Stimulated activated CD4-positive, alpha-beta T cell treated with anti-CD3 and anti-CD28 coated beads, Interleukin-15, amount 100 ng/mL, for 48 hours (primary cell): ENCODE results near the gene TMEM223.
"Not testable (repeated sequence)": the region's sequence is repeated elsewhere in the genome, so short reads cannot be mapped to it uniquely, and the experiment has no call there.

Experiments
- DNase-seq, 2 donors: peaks; one replicate each; pipeline ENCODE4 v3.0.0-alpha.2; 2020; ENCODE audit warnings: low read depth in 2 of 2

Gene TMEM223

DNA sequence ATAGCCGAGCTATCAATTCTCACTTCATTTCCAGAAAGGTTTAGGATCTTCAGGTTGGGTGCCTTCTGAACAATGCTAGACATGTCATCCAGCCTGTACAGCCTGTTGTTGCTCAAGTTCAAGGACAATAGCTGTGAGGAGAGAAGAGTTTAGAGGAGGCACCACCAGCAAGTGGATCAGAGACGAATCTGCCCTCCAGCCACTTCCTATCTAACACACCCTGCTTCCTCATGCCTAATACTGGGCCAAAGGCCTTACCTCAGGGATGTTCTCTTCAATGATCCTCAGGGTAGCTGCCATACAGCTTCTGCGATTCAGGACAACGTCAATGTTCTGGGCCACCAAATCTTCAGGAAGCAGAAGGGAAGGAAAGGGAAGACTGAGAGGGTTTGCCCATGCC is 9.3 kb upstream of the TMEM223 start:
- no peak for DNase-seq

DNA sequence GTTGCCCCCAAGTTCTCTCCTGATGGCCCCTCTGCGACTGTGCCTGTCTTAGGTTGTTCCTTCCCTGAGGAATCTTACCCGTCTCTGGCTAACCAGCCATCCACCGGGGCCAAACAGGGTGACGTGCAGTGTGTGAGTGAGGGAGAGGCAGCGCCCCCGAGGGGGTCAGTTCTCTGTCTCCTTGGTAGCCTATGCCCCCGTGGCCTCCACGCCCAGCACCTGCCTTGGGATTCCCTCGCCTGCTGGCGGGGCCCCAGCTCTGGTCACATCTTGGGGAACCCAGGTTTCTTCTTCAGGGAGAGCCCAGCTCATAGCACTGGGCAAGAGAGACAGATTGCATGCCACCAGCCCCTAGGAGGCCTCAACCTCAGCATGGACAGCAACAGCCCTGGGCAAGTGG is 7.7 kb upstream of the TMEM223 start:
- DNase-seq, result no peak

DNA sequence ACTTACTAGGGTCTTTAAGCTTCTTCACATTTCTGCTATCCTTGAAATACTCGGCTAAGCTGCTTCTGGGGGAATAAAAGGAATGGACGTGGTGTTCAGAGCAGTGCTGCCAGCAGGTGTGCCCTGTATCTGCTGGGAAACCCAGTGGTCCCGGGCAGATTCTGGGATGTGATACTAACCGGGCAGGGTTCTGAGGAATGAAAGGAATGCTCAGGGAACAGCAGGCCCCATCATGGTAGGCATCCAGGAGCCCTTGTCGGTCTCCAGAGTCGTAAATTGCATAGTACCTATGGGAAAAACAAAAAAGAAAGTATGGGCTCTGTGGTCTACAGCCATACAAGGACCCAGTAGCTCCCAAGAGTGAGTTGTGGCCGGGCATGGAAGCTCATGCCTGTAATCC is 4.5 kb upstream of the TMEM223 start:
- no peak for DNase-seq

DNA sequence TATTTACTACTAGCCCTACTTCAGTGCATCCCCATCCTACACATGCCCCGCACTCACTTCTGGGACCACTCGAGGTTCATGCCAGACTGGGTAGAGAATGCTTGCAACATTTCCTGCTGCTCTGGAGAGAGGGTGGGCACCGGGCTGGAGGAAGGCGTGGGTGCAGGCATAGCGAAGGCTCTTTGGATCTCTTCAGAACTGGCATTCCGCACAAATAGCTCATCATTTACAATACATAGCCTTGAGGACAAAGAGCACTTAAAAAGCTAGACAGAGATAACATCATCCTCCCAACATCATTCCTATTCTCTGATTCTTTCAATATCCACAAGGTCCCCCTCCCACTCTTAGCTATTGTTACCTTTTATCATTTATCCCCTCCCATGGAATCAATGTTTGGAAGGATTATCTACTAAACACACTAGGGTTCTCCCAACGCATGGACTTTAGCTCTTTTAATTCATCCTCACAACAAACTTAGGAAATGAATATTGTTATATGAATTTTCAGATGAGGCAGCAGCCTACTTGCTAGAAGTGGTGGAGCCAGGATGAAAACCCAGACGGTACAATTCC is 2.5 kb upstream of the TMEM223 start:
- DNase-seq, result no peak

DNA sequence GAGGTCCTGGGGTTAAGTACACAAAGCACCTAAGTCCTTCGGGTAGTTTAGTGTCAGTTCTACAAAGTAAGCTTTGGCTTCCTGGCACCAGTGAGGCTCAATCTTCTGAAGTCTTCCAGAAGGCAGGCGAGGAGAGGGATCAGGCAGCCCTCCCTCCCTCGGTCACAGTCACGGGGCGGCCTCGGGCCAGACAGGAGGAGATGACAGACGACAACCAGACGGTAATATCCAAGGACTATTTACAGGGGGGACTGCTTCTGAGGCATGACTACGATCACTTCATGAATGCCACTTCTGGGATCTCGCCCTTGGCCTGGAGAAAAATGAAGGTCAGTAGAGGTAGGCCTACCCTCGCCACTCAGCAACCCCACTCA is 383 bp upstream of the TMEM223 start:
- no peak for DNase-seq

DNA sequence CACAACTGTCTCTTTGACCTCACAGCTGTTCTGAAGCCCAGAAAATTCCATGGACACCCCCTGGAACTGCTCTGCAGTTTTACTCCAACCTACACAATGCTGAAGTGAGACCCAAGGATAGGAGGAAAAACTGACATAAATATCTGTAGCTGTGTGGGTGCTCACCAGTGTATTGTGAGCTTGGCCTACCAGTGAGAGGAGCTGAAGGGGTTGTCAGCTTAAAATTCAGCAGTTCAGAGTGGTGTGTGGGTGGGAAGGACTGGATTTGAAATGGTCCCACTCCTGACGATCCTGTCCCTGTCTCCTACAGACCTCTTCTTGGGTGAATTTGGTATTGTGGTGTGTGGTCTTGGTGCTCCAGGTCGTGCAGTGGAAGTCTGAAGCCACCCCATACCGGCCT is 2.2 kb downstream of the TMEM223 start:
- no peak for DNase-seq

DNA sequence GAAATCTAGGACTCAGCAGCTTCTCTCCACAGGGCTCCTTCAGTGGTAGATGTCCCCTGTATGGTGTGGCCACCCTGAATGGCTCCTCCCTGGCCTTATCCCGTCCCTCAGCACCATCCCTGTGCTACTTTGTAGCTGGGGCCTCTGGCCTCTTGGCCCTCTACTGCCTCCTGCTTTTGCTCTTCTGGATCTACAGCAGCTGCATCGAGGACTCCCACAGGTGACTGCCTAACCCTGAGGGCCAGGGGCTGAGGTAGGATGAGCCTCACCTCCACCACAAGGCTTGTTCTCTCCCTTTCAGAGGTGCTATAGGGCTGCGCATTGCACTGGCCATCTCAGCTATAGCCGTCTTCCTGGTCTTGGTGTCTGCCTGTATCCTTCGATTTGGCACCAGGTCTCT is 2.8 kb downstream of the TMEM223 start:
- DNase-seq, result no peak

DNA sequence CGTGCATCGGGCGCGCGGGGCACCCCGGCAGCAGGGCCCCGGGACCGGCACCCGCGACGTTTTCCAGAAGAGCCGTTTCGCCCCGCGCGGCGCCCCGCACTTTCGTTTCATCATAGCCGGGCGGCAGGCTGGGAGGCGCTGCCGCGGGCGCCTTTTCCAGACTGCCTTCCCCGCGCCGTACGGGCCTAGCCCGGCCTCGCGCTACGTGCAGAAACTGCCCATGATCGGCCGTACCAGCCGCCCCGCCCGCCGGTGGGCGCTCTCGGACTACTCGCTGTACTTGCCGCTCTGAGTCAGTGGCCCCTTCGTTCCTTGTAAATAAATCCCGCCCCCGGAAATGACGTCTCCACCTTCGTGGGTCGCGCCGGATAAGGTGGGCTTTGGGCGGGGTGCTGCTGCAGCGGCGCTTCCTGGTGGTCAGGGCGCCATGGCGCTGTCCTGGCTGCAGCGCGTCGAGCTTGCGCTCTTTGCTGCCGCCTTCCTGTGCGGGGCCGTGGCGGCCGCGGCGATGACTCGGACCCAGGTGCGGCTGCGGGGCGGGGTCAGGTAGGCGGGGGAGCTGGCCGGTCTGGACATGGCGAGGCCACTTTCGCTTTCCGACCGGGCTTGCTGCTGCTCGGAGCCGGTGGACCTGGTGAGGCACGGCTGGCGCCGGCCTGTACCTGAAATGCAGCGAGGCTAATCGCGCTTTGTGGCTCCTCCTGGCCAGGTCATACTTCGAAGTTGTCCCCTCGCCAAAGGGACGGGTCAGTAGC is 4.6 kb downstream of the TMEM223 start, which contains the start of gene TMEM179B:
TMEM179B (plus strand) TSS at position 398 of the 755 bp plus-strand sequence; CDS start at position 428, 30 bp downstream.
- peak; percentile 98 for DNase-seq

DNA sequence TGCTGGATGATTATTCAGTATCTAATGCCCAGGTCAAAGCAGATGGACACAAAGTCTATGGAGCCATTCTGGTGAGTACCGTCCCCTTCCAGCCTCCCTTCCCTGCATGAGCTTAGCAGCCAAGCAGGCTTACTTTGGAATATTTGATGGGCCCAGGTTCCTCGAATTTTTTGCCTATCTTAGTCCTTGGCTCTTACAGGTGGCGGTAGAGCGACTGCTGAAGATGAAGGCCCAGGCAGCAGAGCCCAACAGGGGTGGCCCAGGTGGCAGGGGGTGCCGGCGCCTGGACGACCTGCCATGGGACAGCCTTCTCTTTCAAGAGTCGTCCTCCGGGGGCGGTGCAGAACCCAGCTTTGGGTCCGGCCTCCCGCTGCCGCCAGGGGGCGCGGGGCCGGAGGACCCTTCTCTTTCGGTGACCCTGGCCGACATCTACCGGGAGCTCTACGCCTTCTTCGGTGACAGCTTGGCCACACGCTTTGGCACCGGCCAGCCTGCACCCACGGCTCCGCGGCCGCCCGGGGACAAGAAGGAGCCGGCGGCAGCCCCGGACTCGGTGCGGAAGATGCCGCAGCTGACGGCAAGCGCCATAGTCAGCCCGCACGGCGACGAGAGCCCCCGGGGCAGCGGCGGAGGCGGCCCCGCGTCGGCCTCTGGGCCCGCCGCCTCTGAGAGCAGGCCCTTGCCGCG is 5.3 kb downstream of the TMEM223 start:
- peak; percentile 72 to 81 for DNase-seq

DNA sequence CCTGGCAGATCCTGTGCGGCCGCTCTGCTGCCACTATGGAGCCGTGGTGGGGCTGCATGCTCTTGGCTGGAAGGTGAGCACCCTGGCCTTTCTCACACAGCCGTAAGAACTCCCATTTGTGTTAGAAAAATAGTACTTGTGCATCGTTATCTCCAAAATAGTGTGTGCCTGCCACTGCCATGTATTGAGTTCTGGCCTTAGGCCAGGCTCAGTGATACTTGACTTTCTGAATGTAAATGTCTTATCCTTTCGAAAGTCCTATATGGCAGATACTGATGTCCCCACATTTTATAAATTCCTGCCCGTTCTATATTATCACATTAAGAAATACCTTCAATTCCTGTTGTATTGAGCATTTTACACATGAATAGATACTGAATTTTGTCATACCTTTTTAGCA is 9.1 kb downstream of the TMEM223 start:
- no peak for DNase-seq

DNA sequence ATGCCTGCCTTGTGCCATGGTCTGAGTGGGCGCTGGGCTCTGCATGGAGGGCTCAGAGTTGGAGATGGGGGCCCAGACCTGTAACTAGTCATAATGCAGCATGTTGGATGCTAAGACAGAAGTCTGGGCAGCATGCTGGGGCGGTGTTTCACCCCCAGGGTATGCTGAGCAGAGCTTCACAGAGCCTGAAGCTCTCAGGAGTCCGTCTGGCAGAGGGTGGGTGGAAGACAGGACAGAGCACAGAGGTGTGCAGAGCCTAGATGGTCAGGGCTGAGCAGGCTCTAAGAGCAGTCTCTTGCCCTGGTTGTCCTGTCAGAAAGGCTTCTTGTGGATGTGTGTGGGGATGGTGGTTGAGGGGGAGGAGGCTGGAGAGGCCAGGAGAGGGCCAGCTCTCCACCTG is 13.4 kb downstream of the TMEM223 start:
- DNase-seq, result no peak

DNA sequence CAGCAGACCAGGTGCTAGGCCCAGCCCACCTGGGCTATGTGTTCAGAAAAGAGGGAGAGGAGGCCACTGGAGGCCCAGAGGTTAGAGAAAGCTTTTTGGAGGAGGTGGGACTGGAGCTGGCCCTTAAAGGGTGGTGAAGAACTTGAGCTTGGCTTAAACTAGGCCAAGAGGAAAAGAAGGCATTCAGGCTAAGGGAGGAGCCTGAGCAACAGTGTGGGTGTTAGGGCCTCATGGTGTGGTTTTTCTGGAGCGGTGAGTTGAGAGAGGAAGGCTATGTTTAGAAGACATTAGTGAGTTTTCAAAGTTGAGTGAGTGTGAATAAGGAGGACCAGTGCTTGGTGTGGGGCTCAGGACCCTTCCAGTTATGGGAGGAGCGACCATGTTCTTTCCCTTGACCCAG is 14.4 kb downstream of the TMEM223 start:
- DNase-seq, result no peak

DNA sequence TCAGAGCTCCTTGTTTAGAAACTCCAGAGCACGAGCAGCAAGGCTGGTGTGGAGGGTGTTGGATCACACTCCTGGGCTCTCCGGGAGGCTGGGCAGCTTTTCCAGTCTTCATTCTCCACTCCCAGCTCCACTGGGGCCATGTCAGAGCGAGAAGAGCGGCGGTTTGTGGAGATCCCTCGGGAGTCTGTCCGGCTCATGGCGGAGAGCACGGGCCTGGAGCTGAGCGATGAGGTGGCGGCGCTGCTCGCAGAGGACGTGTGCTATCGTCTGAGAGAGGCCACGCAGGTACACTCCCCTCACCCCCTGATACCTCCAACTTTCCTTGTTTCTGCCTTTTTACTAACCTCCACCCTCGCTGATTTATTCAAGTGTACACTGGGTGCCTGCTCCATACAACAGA is 16.2 kb downstream of the TMEM223 start:
- no peak for DNase-seq

DNA sequence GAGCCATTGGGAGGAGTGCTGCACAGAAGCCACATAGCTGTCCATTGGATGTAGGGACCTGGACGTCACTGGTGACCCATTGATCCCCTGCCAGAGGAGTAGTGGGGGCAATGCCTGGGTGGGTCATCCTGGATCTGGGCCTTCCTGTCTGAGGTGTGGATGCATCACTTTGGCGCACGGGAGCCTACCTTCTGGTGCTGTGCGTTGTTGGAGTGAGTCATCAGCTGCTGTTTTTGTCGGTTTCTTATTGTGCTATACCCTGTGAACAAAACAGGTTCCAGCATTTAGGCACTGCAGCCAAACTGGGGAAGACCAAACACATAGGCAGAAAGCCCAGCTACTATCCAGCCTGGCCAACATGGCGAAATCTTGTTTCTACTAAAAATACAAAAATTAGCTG is 17.4 kb downstream of the TMEM223 start:
- DNase-seq, result no peak

DNA sequence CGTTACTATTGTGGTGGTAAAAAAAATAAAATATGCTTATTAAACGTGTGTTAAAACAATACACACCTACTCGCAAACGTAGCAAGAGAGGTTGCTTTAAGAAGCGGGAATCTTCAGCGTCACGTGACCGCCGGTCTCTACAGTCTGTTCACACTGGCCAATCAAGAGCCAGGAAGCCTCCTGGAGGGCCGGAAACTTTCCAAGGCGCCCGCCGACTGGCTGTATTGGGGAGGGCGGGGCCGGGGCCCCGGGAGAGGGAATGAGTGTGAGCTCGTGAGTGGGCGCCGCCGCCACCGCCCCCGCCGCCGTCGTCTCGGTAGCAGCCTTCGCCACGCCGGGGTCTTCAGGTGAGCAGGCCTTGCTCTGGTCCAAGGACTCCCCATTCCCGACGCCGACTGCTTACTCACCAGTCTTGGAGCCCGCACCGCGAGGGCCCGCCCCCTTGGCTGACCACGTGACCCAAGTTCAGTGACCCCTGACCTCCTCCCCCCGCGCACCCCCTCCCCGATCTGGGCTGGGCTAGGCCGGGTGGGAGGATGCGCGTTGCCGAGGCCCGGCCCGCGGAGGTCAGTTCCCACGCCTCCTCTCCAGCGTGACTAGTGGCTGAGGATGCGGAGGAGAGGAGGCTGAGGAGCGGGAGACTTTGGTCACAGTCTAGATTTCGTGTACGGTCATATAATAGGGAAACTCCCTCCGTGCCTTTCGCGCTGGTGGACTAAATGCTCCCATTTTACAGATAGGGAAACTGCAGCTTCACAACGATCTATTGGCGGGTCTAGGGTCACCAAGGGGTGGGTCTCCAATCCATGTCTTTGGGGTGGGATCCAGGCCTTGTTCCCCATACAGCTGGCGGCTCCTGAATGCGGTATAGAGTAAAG is 20.4 kb downstream of the TMEM223 start, which contains the start of gene TAF6L:
TAF6L (plus strand) TSS at position 253 of the 878 bp plus-strand sequence. CDS start 4,388 bp downstream, outside the sequence.
- peak; percentile 95 to 97 for DNase-seq

DNA sequence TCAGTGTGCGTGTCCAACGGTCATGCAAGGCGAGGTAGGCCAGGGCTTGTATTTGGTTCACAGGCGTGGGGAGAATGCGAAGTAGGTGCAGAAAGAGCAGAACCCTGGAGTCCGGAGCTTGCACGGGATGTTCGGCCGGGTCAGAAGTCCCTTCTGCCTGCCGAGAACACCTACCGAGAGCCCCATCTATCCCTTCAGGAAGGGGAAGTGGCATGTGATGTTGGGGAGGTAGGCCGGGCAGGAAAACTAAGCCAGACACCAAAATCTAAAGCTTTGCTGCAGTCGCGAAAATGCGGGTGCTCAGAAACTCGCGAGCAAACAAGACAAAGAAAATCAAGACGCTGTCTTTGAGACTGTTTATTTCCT is 21.0 kb downstream of the TMEM223 start:
- DNase-seq, result no peak

DNA sequence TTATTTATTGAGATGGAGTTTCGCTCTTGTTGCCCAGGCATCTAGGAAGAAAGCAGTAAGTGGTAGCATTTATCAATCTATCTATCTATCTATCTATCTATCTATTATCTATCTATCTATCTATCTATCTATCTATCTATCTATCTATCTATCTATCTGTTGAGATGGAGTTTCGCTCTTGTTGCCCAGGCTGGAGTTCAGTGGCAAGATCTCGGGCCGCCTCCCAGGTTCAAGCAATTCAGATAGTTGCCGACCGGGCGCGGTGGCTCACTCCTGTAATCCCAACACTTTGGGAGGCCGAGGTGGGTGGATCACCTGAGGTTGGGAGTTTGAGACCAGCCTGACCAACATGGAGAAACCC is 31.0 kb downstream of the TMEM223 start:
- DNase-seq, result not testable (repeated sequence)

DNA sequence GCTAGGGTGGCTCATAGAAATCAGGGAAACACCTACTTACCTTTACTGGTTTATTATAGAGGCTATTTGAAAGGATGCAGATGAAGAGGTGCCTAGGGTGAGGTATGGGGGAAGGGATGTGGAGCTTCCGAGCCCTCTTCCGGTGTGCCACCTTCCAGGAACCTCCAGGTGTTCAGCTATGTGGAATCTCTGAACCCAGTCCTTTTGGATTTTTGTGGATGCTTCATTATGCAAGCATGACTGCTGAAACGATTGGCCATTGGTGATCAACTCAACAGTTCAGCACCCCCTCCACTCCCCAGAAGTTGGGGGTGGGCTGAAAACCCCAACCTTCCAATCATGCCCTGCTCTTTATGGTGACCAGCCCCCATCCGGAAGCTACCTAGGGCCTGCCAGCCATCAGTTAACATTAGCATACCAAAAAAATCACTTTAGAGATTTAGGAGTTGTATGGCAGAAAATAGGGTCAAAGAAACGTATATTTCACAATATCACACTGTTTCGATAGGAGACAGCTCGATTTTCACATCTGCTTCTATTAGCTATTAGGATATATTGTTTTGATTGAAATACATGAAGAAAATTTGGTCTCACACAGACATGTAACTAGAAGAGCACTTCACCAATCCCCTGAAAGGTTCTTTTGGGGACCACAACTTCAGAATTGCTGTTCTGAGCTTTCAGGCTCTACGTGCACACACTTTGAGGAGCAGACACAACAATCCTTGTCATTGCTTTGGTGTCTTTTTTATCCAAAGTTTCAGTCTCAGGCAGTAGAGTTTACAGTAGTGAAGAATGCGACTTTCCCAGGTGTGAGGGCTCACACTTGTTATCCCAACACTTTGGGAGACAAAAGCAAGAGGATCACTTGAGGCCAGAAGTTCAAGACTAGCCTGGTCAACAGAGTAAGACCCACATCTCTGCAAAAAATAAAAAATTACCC is 33.7 kb downstream of the TMEM223 start:
- DNase-seq, result no peak

DNA sequence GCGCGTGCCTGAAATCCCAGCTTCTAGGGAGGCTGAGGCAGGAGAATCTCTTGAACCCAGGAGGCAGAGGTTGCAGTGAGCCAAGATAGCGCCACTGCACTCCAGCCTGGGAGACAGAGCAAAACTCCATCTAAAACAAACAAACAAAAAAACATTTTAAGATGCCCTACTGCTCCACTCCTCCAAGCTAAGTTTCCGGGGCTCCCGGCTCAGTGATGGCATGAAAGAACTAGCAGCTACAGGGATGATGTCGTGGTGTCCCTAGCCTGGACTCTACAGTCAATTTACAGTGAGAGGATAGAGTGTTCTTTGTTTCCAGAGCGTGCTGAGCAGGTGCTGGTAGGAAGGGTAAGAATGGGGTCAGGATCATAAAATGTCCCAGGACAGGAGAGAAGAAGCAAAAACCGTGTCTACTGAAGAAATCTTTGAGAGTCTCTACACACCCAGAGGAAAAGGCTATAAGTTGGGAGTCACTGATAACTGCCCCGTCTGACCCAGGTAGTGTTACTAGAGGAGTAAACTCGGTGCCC is 36.7 kb downstream of the TMEM223 start:
- no peak for DNase-seq

DNA sequence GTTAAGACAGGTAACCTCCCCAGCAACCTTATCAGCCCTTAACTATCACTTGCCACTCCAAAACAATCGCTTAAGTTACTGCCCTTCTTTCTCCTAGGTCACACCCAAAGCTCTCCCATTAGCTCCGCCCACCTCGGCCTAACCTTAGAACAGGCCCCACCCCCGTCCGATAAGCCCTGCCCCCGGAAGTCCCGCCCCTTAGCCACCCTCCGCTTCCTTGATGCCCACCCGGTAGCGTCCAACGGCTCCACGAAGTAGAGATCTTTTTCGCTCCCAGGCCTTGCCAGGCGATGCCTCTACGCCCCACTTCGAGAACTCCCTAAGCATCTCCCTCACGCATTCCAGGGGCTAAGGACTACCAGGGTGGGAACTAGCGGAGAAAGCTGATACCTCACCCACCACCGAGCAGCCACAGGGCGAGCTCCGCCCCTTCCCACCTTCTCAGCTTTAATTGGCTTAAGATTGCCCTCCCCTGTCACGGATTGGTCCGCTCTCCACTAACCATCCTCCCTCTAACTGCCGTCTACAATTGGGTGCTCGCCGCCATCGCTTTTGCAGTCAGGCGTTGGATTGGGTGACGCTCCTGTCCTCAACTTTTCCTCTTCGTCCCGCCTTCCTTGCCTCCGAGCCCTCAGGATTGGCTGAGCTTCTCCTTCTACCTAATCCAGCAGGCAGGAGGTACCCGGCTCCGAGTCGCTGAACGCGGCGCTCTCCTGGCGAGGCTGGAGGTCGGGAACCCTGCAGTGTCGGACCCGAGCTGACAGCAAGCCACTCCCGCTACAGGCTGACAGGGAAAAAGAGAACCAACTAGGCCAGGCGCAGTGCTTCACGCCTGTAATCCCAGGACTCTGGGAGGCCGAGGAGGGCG is 37.8 kb downstream of the TMEM223 start, which contains the start of gene ZBTB3:
ZBTB3 (minus strand) TSS at position 425 of the 868 bp plus-strand sequence. CDS start 496 bp downstream, outside the sequence.
- peak; percentile 94 to 97 for DNase-seq
